ENCODE measurements around the gene HACD3. TPM values are rescaled to one million over a fixed set of nuclear protein-coding genes. Genes with fewer than 3 reads are reported as not detected.
A peak's percentile ranks its signal among the peaks of the same experiment; 100 is the strongest.

The HACD3 gene
- polyA plus RNA-seq, 1 of the 3 experiments (the other 2 are of a cell fraction): 45.7 TPM

GRCh38 chr15:65578904-65579728, 48.9 kb downstream of the HACD3 start (continued):
- no peak for TF ChIP-seq CHD2 (IDR thresholded peaks at IDR 0.05; ENCODE audit: low read length, partially characterized antibody)

DNA sequence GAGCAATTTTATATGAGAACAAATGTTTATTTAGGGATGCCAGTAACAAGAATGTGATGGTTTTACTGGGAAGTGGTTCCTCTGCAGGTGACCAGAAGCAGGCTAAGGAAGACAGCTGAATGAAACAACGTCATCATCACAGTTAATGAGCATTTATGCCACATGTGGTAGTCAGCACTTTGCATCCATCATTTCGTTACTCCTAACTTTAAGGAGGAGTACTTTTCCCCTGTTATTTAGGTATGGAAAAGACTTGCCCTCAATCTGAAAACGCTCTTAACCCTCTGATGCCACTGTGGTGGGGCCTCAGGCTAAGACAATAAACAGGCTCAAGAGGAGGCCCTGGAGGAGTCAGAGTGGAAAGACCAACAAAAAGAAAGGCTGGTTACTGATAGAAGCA, 49.5 kb downstream of the HACD3 start:
- no peaks in the 10 kb centered on the region for H4K20me1 ChIP-seq (ENCODE audit: insufficient read depth)
- no peak overlapping the region for H2AFZ ChIP-seq (ENCODE audit: low read depth)
- H3K4me1 ChIP-seq (ENCODE audit: control insufficient read depth in 1 of 2, insufficient read depth in 2 of 2, low read depth in 1 of 2, low read length in 1 of 2): peaks cover 31 to 46% of the 10 kb centered on the region in 2 experiments
- H3K27me3 ChIP-seq (ENCODE audit: insufficient read depth): no peaks in the 10 kb centered on the region
- peaks cover 48 to 62% of the 10 kb centered on the region in 2 experiments for H3K36me3 ChIP-seq (replicated peaks in 1 of 2; ENCODE audit: control insufficient read depth in 1 of 2, insufficient read depth in 2 of 2, low read length in 1 of 2)
- no peak for DNase-seq
- ChIA-PET CTCF (interaction anchor here (1.0 to 2.4 kb wide), 5 partner anchors 13 to 337 kb away, joined by 3 to 9 read pairs (median 4); partner anchors contain the start of gene INTS14), POLR2A (interaction anchor here (1.0 to 1.5 kb wide), 4 partner anchors 11 to 72 kb away, joined by 3 to 6 read pairs (median 3); no protein-coding TSS in a partner anchor)
- H3K4me2 ChIP-seq: peak overlapping the region; percentile 34
- H3F3A ChIP-seq (replicated peaks; ENCODE audit: insufficient read depth): peaks cover 45% of the 10 kb centered on the region
- H3K9me3 ChIP-seq: no peaks in the 10 kb centered on the region
- TF ChIP-seq POLR2AphosphoS5 (IDR thresholded peaks at IDR 0.05; ENCODE audit: low read depth, low read length) (0 out of 2 replicates have a peak, but pooled peaks have one; percentile 3), FOXM1 (IDR thresholded peaks at IDR 0.05; ENCODE audit: low read depth) (no peak)
- H3K9me2 ChIP-seq: no peaks in the 10 kb centered on the region
- no peak overlapping the region for H3K9ac ChIP-seq
- H3K27ac ChIP-seq (ENCODE audit: low read depth in 2 of 2, low read length in 1 of 2): peak overlapping the region; percentile 60 to 85
- no peaks in the 10 kb centered on the region for H3K79me2 ChIP-seq (ENCODE audit: insufficient read depth)
- 86% methylated on average over 3 of the region's 3 CpGs for WGBS (ENCODE audit: low lambda C conversion rate)
- H3K4me3 ChIP-seq (ENCODE audit: low read depth in 2 of 2, low read length in 1 of 2): no peak overlapping the region

DNA sequence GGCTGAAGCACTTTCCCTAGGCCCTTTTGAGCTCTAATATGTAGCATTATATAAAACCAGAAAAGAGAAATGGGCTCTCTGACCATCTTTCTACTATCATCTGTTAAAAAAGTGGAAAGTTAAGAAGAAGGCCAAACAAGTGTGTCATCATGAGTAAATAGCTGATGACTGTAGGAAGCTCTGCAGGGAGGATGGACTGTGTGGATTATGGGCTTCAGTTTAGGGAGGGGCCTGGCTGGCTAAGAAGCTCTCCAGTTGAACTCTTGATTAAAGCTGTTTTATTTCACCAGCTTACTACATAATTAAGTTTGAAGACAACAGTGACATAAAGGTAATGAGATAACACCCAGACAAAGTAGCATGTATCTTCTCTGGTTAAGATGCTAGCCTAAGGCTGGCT, 50.0 kb downstream of the HACD3 start:
- TF ChIP-seq GATA2 (CRISPR knock-in tag; IDR thresholded peaks at IDR 0.05): 0 out of 2 replicates have a peak, but pooled peaks have one; percentile 28
- peak in 1 of 2 experiments; percentile 54; a peak in 1 of 4 replicates for TF ChIP-seq EP300 (IDR thresholded peaks at IDR 0.05; ENCODE audit: borderline replicate concordance in 1 of 2, low read depth in 1 of 2, low read length in 1 of 2)
- no peak for TF ChIP-seq SIN3A (IDR thresholded peaks at IDR 0.05; ENCODE audit: borderline replicate concordance, low read depth, low read length)
- TF ChIP-seq POLR2AphosphoS5 (IDR thresholded peaks at IDR 0.05; ENCODE audit: low read depth, low read length): no peak
- TF ChIP-seq, protein P1, sequence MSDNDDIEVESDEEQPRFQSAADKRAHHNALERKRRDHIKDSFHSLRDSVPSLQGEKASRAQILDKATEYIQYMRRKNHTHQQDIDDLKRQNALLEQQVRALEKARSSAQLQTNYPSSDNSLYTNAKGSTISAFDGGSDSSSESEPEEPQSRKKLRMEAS (IDR thresholded peaks at IDR 0.05; ENCODE audit: low read depth): 0 out of 2 replicates have a peak, but pooled peaks have one; percentile 21
- TF ChIP-seq JUND (IDR thresholded peaks at IDR 0.05): peak; percentile 48
- peak; percentile 43; the same call in 1 of the 2 replicates for TF ChIP-seq RCOR1 (IDR thresholded peaks at IDR 0.05; ENCODE audit: low read length)
- TF ChIP-seq, protein P2, sequence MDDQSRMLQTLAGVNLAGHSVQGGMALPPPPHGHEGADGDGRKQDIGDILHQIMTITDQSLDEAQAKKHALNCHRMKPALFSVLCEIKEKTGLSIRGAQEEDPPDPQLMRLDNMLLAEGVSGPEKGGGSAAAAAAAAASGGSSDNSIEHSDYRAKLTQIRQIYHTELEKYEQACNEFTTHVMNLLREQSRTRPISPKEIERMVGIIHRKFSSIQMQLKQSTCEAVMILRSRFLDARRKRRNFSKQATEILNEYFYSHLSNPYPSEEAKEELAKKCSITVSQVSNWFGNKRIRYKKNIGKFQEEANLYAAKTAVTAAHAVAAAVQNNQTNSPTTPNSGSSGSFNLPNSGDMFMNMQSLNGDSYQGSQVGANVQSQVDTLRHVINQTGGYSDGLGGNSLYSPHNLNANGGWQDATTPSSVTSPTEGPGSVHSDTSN (IDR thresholded peaks at IDR 0.05): peak; percentile 32
- TF ChIP-seq TCF12 (IDR thresholded peaks at IDR 0.05): peak; percentile 73
- TF ChIP-seq MEF2A (IDR thresholded peaks at IDR 0.05; ENCODE audit: borderline replicate concordance, low read depth): no peak
- no peak for TF ChIP-seq ELF1 (IDR thresholded peaks at IDR 0.05)
- TF ChIP-seq FOSL2 (IDR thresholded peaks at IDR 0.05; ENCODE audit: borderline replicate concordance, low read depth): peak; percentile 65; the same call in 1 of the 2 replicates
- TF ChIP-seq RXRA (IDR thresholded peaks at IDR 0.05; ENCODE audit: borderline replicate concordance, low read depth): no peak
- Histone ChIP-seq H3K27ac (ENCODE audit: low read depth in 2 of 2, low read length in 1 of 2) (peak overlapping the region; percentile 60 to 85), H3K9me3 (no peaks in the 10 kb centered on the region), H3K36me3 (replicated peaks in 1 of 2; ENCODE audit: control insufficient read depth in 1 of 2, insufficient read depth in 2 of 2, low read length in 1 of 2) (peaks cover 51 to 61% of the 10 kb centered on the region in 2 experiments), H3K27me3 (ENCODE audit: insufficient read depth) (no peaks in the 10 kb centered on the region), H3K4me2 (peak overlapping the region; percentile 34), H3K9ac (no peak overlapping the region), H3F3A (replicated peaks; ENCODE audit: insufficient read depth) (peaks cover 42% of the 10 kb centered on the region), H3K79me2 (ENCODE audit: insufficient read depth) (no peaks in the 10 kb centered on the region), H3K4me3 (ENCODE audit: low read depth in 2 of 2, low read length in 1 of 2) (no peak overlapping the region), H3K4me1 (ENCODE audit: control insufficient read depth in 1 of 2, insufficient read depth in 2 of 2, low read depth in 1 of 2, low read length in 1 of 2) (peaks cover 31 to 46% of the 10 kb centered on the region in 2 experiments), H4K20me1 (ENCODE audit: insufficient read depth) (no peaks in the 10 kb centered on the region), H3K9me2 (no peaks in the 10 kb centered on the region), H2AFZ (ENCODE audit: low read depth) (no peak overlapping the region)
- CTCF ChIA-PET: interaction anchor here (0.9 to 2.4 kb wide), 5 partner anchors 13 to 336 kb away, joined by 3 to 7 read pairs (median 4); partner anchors contain the start of gene INTS14
- POLR2A ChIA-PET: interaction anchor here (1.0 to 1.5 kb wide), 4 partner anchors 10 to 72 kb away, joined by 3 to 6 read pairs (median 3); no protein-coding TSS in a partner anchor
- peak; percentile 31 for DNase-seq

All from SK-N-SH (cell line).